Nephron progenitor cell (in vitro differentiated cells): ENCODE measurements around the gene FSTL1.
"Not testable (repeated sequence)": the region's sequence is repeated elsewhere in the genome, so short reads cannot be mapped to it uniquely, and the experiment has no call there.

ENCODE experiments used
- DNase-seq: peaks from one replicate; pipeline ENCODE4 v3.0.0; 2021
- H3K27ac Mint-ChIP-seq: 2 replicates; pipeline ENCODE4 v1.8.0; 2021; ENCODE audit warnings: mild to moderate bottlenecking, moderate library complexity, mixed read lengths
- H3K27me3 Mint-ChIP-seq: 2 replicates; pipeline ENCODE4 v1.8.0; 2021; ENCODE audit warnings: mild to moderate bottlenecking, low read depth, mixed read lengths; ENCODE audit not compliant: poor library complexity
- H3K36me3 Mint-ChIP-seq: 2 replicates; pipeline ENCODE4 v1.8.0; 2021; ENCODE audit warnings: low read depth, mixed read lengths
- H3K4me1 Mint-ChIP-seq: 2 replicates; pipeline ENCODE4 v1.8.0; 2021; ENCODE audit warnings: mixed read lengths
- H3K4me3 Mint-ChIP-seq: 2 replicates; pipeline ENCODE4 v1.8.0; 2021; ENCODE audit warnings: mild to moderate bottlenecking, moderate library complexity, mixed read lengths
- H3K9me3 Mint-ChIP-seq: 2 replicates; pipeline ENCODE4 v1.8.0; 2021; ENCODE audit warnings: mild to moderate bottlenecking, moderate library complexity, mixed read lengths
- CTCF ChIP-seq: fragments of 200-600 bp; sonication (generic); IDR thresholded peaks from 2 replicates; pipeline ENCODE4 v1.5.0; 2021; ENCODE audit warnings: antibody characterized with exemption

The FSTL1 gene

GRCh38 chr3:120393761-120394160 is 57.0 kb downstream of the FSTL1 start:
- H3K9me3 Mint-ChIP-seq, result no peaks in the 10 kb centered on the region
- no peak overlapping the region for H3K27ac Mint-ChIP-seq
- TF ChIP-seq CTCF, result no peak
- no peak for DNase-seq
- no peaks in the 10 kb centered on the region for H3K27me3 Mint-ChIP-seq
- H3K4me1 Mint-ChIP-seq, result no peaks in the 10 kb centered on the region
- peaks cover 50% of the 10 kb centered on the region for H3K36me3 Mint-ChIP-seq
- no peak overlapping the region for H3K4me3 Mint-ChIP-seq

- Mint-ChIP-seq H3K4me1 (no peaks in the 10 kb centered on the region), H3K9me3 (no peaks in the 10 kb centered on the region), H3K36me3 (peaks cover 45% of the 10 kb centered on the region), H3K27me3 (no peaks in the 10 kb centered on the region), H3K4me3 (no peak overlapping the region), H3K27ac (no peak overlapping the region)
- no peak for TF ChIP-seq CTCF
- DNase-seq, result no peak
These were observed 57.5 kb downstream of the FSTL1 start for GRCh38 chr3:120393243-120393642.

- no peak for DNase-seq
- peaks cover 4% of the 10 kb centered on the region for H3K36me3 Mint-ChIP-seq
- H3K4me1 Mint-ChIP-seq, result no peaks in the 10 kb centered on the region
- no peak overlapping the region for H3K27ac Mint-ChIP-seq
- no peaks in the 10 kb centered on the region for H3K27me3 Mint-ChIP-seq
- no peak overlapping the region for H3K4me3 Mint-ChIP-seq
- TF ChIP-seq CTCF, result no peak
- peaks cover 20% of the 10 kb centered on the region for H3K9me3 Mint-ChIP-seq
These were observed 67.8 kb downstream of the FSTL1 start for GRCh38 chr3:120382941-120383447.

GRCh38 chr3:120381503-120381902 is 69.3 kb downstream of the FSTL1 start:
- peaks cover 4% of the 10 kb centered on the region for H3K36me3 Mint-ChIP-seq
- no peak for DNase-seq
- no peak overlapping the region for H3K4me3 Mint-ChIP-seq
- no peak for TF ChIP-seq CTCF
- no peaks in the 10 kb centered on the region for H3K27me3 Mint-ChIP-seq
- no peaks in the 10 kb centered on the region for H3K4me1 Mint-ChIP-seq
- peaks cover 20% of the 10 kb centered on the region for H3K9me3 Mint-ChIP-seq
- H3K27ac Mint-ChIP-seq, result no peak overlapping the region

GRCh38 chr3:120377948-120378347 is 72.8 kb downstream of the FSTL1 start:
- not testable (repeated sequence) for H3K27ac Mint-ChIP-seq, H3K4me1 Mint-ChIP-seq, H3K36me3 Mint-ChIP-seq, DNase-seq, H3K27me3 Mint-ChIP-seq, H3K4me3 Mint-ChIP-seq
- H3K9me3 Mint-ChIP-seq, result peaks cover 17% of the 10 kb centered on the region

- no peaks in the 10 kb centered on the region for H3K9me3 Mint-ChIP-seq
- TF ChIP-seq CTCF, result no peak
- H3K27me3 Mint-ChIP-seq, result peaks cover 17% of the 10 kb centered on the region
- H3K27ac Mint-ChIP-seq, result no peak overlapping the region
- no peaks in the 10 kb centered on the region for H3K4me1 Mint-ChIP-seq
- no peaks in the 10 kb centered on the region for H3K36me3 Mint-ChIP-seq
- no peak overlapping the region for H3K4me3 Mint-ChIP-seq
- no peak for DNase-seq
These were observed 80.3 kb downstream of the FSTL1 start for GRCh38 chr3:120370463-120370862.
